CD4-positive, alpha-beta memory T cell (primary cell): ENCODE results near the gene ZFAND4. TPM values are rescaled to one million over a fixed set of nuclear protein-coding genes. Genes with fewer than 3 reads are reported as not detected.

Source experiments
- CTCF ChIA-PET: fragments of 350-600 bp; sonication (Branson Sonifier 250); formaldehyde crosslinking; loops from one replicate; lab custom pipeline; 2021; ENCODE audit warnings: inconsistent platforms; ENCODE audit not compliant: partially characterized antibody; lab: Charles Lee
- POLR2A ChIA-PET: fragments of 350-600 bp; sonication (Branson Sonifier 250); formaldehyde crosslinking; loops from one replicate; lab custom pipeline; 2021; ENCODE audit not compliant: partially characterized antibody; lab: Charles Lee
- DNase-seq, 5 donors: peaks; one replicate each; pipeline versions ENCODE4 v3.0.0 to v3.0.0-alpha.2; 2020 to 2022; ENCODE audit warnings: mixed read lengths in 1 of 5
- H3K27ac ChIP-seq: one replicate; pipeline ENCODE4 v1.7.0; 2013; ENCODE audit warnings: low read depth, low read length
- H3K27me3 ChIP-seq: 2 replicates; pipeline ENCODE4 v1.7.0; 2013; ENCODE audit warnings: mild to moderate bottlenecking, low read length, moderate library complexity; ENCODE audit not compliant: insufficient read depth
- H3K36me3 ChIP-seq: 2 replicates; pipeline ENCODE4 v1.7.0; 2013; ENCODE audit warnings: mild to moderate bottlenecking, low read length, moderate library complexity; ENCODE audit not compliant: insufficient read depth
- H3K4me1 ChIP-seq: 2 replicates; pipeline ENCODE4 v1.7.0; 2013; ENCODE audit warnings: mild to moderate bottlenecking, low read length, moderate library complexity; ENCODE audit not compliant: insufficient read depth
- H3K4me3 ChIP-seq, 2 donors: one replicate each; pipeline ENCODE4 v1.7.0; 2013; ENCODE audit warnings: low read length in 2 of 2, mild to moderate bottlenecking in 1 of 2
- H3K9me3 ChIP-seq, 2 donors: one replicate each; pipeline ENCODE4 v1.7.0; 2013; ENCODE audit warnings: low read length in 2 of 2, control low read depth in 1 of 2; ENCODE audit not compliant: control insufficient read depth in 1 of 2
- H3K27ac Mint-ChIP-seq, 7 donors: one replicate each; pipeline ENCODE4 v1.8.0; 2020 to 2021; ENCODE audit warnings: mixed read lengths in 7 of 7, mild to moderate bottlenecking in 6 of 7, inconsistent platforms in 3 of 7, moderate library complexity in 3 of 7
- H3K27me3 Mint-ChIP-seq, 2 donors: one replicate each; pipeline ENCODE4 v1.8.0; 2020 to 2021; ENCODE audit warnings: mixed read lengths in 2 of 2
- H3K36me3 Mint-ChIP-seq, 2 donors: one replicate each; pipeline ENCODE4 v1.8.0; 2020 to 2021; ENCODE audit warnings: mixed read lengths in 2 of 2, inconsistent platforms in 1 of 2, mild to moderate bottlenecking in 1 of 2
- H3K4me1 Mint-ChIP-seq, 4 donors: one replicate each; pipeline ENCODE4 v1.8.0; 2020 to 2021; ENCODE audit warnings: mixed read lengths in 4 of 4, mild to moderate bottlenecking in 1 of 4
- H3K4me3 Mint-ChIP-seq, 8 donors: one replicate each; pipeline ENCODE4 v1.8.0; 2020 to 2021; ENCODE audit warnings: mixed read lengths in 8 of 8, mild to moderate bottlenecking in 7 of 8, moderate library complexity in 6 of 8, inconsistent platforms in 3 of 8
- H3K9me3 Mint-ChIP-seq, 8 donors: one replicate each; pipeline ENCODE4 v1.8.0; 2020 to 2021; ENCODE audit warnings: mixed read lengths in 8 of 8, mild to moderate bottlenecking in 5 of 8, inconsistent platforms in 3 of 8, moderate library complexity in 1 of 8
- intact Hi-C: fragments of 100-400 bp; cut with micrococcal nuclease; formaldehyde crosslinking; loops from one replicate; pipeline ENCODE4 v1.15.1; 2023
- polyA plus RNA-seq, 2 donors: library from polyadenylated mRNA; unstranded; fragments of 300-500 nt; fragmentation: Illumina TruSeq; gene quantifications; one replicate each; pipeline ENCODE4 v1.2.3, GENCODE V29; 2021
- total RNA-seq, 2 experiments: library from RNA; stranded (reverse); gene quantifications; one replicate each; pipeline ENCODE4 v1.2.3, GENCODE V29; 2021

ZFAND4 gene
- total and polyA plus RNA-seq, 4 experiments from 2014 or later, result 17.9 to 28.1 (median 24.6) TPM

- Histone ChIP-seq H3K36me3 (peaks cover 9% of the 10 kb centered on the region), H3K4me3 (no peak overlapping the region), H3K4me1 (no peaks in the 10 kb centered on the region), H3K27ac (no peak overlapping the region), H3K9me3 (no peaks in the 10 kb centered on the region), H3K27me3 (no peaks in the 10 kb centered on the region)
- Mint-ChIP-seq H3K4me3 (no peak overlapping the region), H3K36me3 (peaks cover 41 to 60% of the 10 kb centered on the region in 2 donors), H3K27me3 (no peaks in the 10 kb centered on the region), H3K4me1 (peaks cover 0 to 13% (median 0%) of the 10 kb centered on the region in 4 donors), H3K9me3 (no peaks in the 10 kb centered on the region), H3K27ac (no peak overlapping the region)
- CTCF ChIA-PET, result interaction anchor here (1.1 kb wide), 1 partner anchor 32 kb away, joined by 3 read pairs; no protein-coding TSS in a partner anchor
- DNase-seq, result no peak
- intact Hi-C loops, result no loop called here
- POLR2A ChIA-PET, result no interaction called here
Measured at GRCh38 chr10:45644527-45644926, 28.0 kb downstream of the ZFAND4 start.

- POLR2A ChIA-PET, result no interaction called here
- no peak overlapping the region for H3K4me3 Mint-ChIP-seq
- Histone ChIP-seq H3K4me1 (no peaks in the 10 kb centered on the region), H3K27ac (no peak overlapping the region), H3K4me3 (no peak overlapping the region), H3K27me3 (no peaks in the 10 kb centered on the region), H3K9me3 (no peaks in the 10 kb centered on the region), H3K36me3 (peaks cover 9% of the 10 kb centered on the region)
- no peak overlapping the region for H3K27ac Mint-ChIP-seq
- intact Hi-C loops, result no loop called here
- H3K9me3 Mint-ChIP-seq, result no peaks in the 10 kb centered on the region
- H3K27me3 Mint-ChIP-seq, result no peaks in the 10 kb centered on the region
- H3K4me1 Mint-ChIP-seq, result peaks cover 0 to 6% (median 0%) of the 10 kb centered on the region in 4 donors
- peaks cover 35 to 48% of the 10 kb centered on the region in 2 donors for H3K36me3 Mint-ChIP-seq
- DNase-seq, result no peak
- CTCF ChIA-PET, result no interaction called here
Measured at GRCh38 chr10:45640941-45641340, 31.6 kb downstream of the ZFAND4 start.

GRCh38 chr10:45640049-45640448, 32.5 kb downstream of the ZFAND4 start:
- peaks cover 41 to 50% of the 10 kb centered on the region in 2 donors for H3K36me3 Mint-ChIP-seq
- no peaks in the 10 kb centered on the region for H3K27me3 Mint-ChIP-seq

GRCh38 chr10:45627412-45628048, 45.0 kb downstream of the ZFAND4 start:
- ChIA-PET CTCF (no interaction called here), POLR2A (no interaction called here)
- DNase-seq, result no peak
- Histone ChIP-seq H3K4me1 (no peaks in the 10 kb centered on the region), H3K4me3 (no peak overlapping the region), H3K9me3 (no peaks in the 10 kb centered on the region), H3K27ac (no peak overlapping the region), H3K36me3 (peaks cover 7% of the 10 kb centered on the region), H3K27me3 (no peaks in the 10 kb centered on the region)
- Mint-ChIP-seq H3K4me3 (no peak overlapping the region), H3K9me3 (no peaks in the 10 kb centered on the region), H3K27ac (no peak overlapping the region), H3K27me3 (no peaks in the 10 kb centered on the region), H3K36me3 (peaks cover 47 to 52% of the 10 kb centered on the region in 2 donors), H3K4me1 (peaks cover 0 to 3% (median 0%) of the 10 kb centered on the region in 4 donors)
- intact Hi-C loops, result no loop called here

More at GRCh38 chr10:45640049-45640448, 32.5 kb downstream of the ZFAND4 start:
- no peak for DNase-seq
- intact Hi-C loops, result no loop called here
- no peaks in the 10 kb centered on the region for H3K9me3 ChIP-seq
- Mint-ChIP-seq H3K4me1 (peaks cover 0 to 7% (median 0%) of the 10 kb centered on the region in 4 donors), H3K27ac (no peak overlapping the region), H3K4me3 (no peak overlapping the region), H3K9me3 (no peaks in the 10 kb centered on the region)
- peaks cover 9% of the 10 kb centered on the region for H3K36me3 ChIP-seq
- H3K4me3 ChIP-seq, result no peak overlapping the region
- H3K4me1 ChIP-seq, result no peaks in the 10 kb centered on the region
- ChIA-PET POLR2A (no interaction called here), CTCF (no interaction called here)
- no peaks in the 10 kb centered on the region for H3K27me3 ChIP-seq
- H3K27ac ChIP-seq, result no peak overlapping the region

- no peak overlapping the region for H3K4me3 ChIP-seq
- no peak for DNase-seq
- H3K9me3 ChIP-seq, result no peaks in the 10 kb centered on the region
- Mint-ChIP-seq H3K27me3 (no peaks in the 10 kb centered on the region), H3K4me1 (peaks cover 0 to 4% (median under 1%) of the 10 kb centered on the region in 4 donors), H3K4me3 (no peak overlapping the region), H3K36me3 (peaks cover 55 to 63% of the 10 kb centered on the region in 2 donors), H3K27ac (no peak overlapping the region), H3K9me3 (no peaks in the 10 kb centered on the region)
- ChIA-PET CTCF (no interaction called here), POLR2A (no interaction called here)
- H3K27ac ChIP-seq, result no peak overlapping the region
- intact Hi-C loops, result no loop called here
- no peaks in the 10 kb centered on the region for H3K27me3 ChIP-seq
- peaks cover 7% of the 10 kb centered on the region for H3K36me3 ChIP-seq
- H3K4me1 ChIP-seq, result no peaks in the 10 kb centered on the region
Measured at GRCh38 chr10:45625879-45626278, 46.7 kb downstream of the ZFAND4 start.

- CTCF ChIA-PET, result no interaction called here
- peaks cover 55 to 63% of the 10 kb centered on the region in 2 donors for H3K36me3 Mint-ChIP-seq
Measured at GRCh38 chr10:45624724-45625123, 47.8 kb downstream of the ZFAND4 start.

GRCh38 chr10:45614869-45615268, 57.7 kb downstream of the ZFAND4 start:
- DNase-seq, result no peak
- intact Hi-C loops, result no loop called here
- no peak overlapping the region for H3K4me3 ChIP-seq
- Mint-ChIP-seq H3K4me3 (no peak overlapping the region), H3K9me3 (no peaks in the 10 kb centered on the region), H3K36me3 (peaks cover 47% of the 10 kb centered on the region in 2 donors), H3K27ac (no peak overlapping the region), H3K4me1 (no peaks in the 10 kb centered on the region), H3K27me3 (no peaks in the 10 kb centered on the region)
- H3K9me3 ChIP-seq, result no peaks in the 10 kb centered on the region
- no peaks in the 10 kb centered on the region for H3K4me1 ChIP-seq
- peaks cover 9% of the 10 kb centered on the region for H3K36me3 ChIP-seq
- ChIA-PET POLR2A (no interaction called here), CTCF (no interaction called here)
- no peak overlapping the region for H3K27ac ChIP-seq
- no peaks in the 10 kb centered on the region for H3K27me3 ChIP-seq

More at GRCh38 chr10:45624724-45625123, 47.8 kb downstream of the ZFAND4 start:
- peaks cover 0 to 4% (median under 1%) of the 10 kb centered on the region in 4 donors for H3K4me1 Mint-ChIP-seq
- no peaks in the 10 kb centered on the region for H3K27me3 Mint-ChIP-seq
- DNase-seq, result no peak
- no peaks in the 10 kb centered on the region for H3K9me3 Mint-ChIP-seq
- no peaks in the 10 kb centered on the region for H3K27me3 ChIP-seq
- POLR2A ChIA-PET, result no interaction called here
- H3K36me3 ChIP-seq, result peaks cover 7% of the 10 kb centered on the region
- no peak overlapping the region for H3K4me3 Mint-ChIP-seq
- H3K27ac ChIP-seq, result no peak overlapping the region
- H3K27ac Mint-ChIP-seq, result no peak overlapping the region
- H3K4me1 ChIP-seq, result no peaks in the 10 kb centered on the region
- no peaks in the 10 kb centered on the region for H3K9me3 ChIP-seq
- intact Hi-C loops, result no loop called here
- H3K4me3 ChIP-seq, result no peak overlapping the region
